Activated CD4-positive, alpha-beta T cell treated with anti-CD3 and anti-CD28 coated beads, Interleukin-2, amount 50 U/mL, for 24 hours (primary cell): ENCODE measurements around the gene INPP1.
"Not testable (repeated sequence)": the region's sequence is repeated elsewhere in the genome, so short reads cannot be mapped to it uniquely, and the experiment has no call there.

Experiments
- DNase-seq, 2 donors: peaks; one replicate each; pipeline ENCODE4 v3.0.0-alpha.2; 2020; ENCODE audit warnings: low read depth in 1 of 2, low spot score in 1 of 2

INPP1 gene

GRCh38 chr2:190333928-190334327 is 9.5 kb upstream of the INPP1 start:
- no peak for DNase-seq

- DNase-seq: no peak
Observed at GRCh38 chr2:190334479-190335224, 8.7 kb upstream of the INPP1 start.

- DNase-seq: no peak
Observed at GRCh38 chr2:190335225-190335559, 8.2 kb upstream of the INPP1 start.

- DNase-seq: not testable (repeated sequence)
Observed at GRCh38 chr2:190335584-190335983, 7.8 kb upstream of the INPP1 start.

- no peak for DNase-seq
Observed at GRCh38 chr2:190336420-190336819, 7.0 kb upstream of the INPP1 start.

- no peak for DNase-seq
Observed at GRCh38 chr2:190338453-190338852, 4.9 kb upstream of the INPP1 start.

GRCh38 chr2:190339394-190339793 is 4.0 kb upstream of the INPP1 start:
- no peak for DNase-seq

GRCh38 chr2:190340369-190340768 is 3.0 kb upstream of the INPP1 start:
- no peak for DNase-seq

GRCh38 chr2:190342611-190343010 is 778 bp upstream of the INPP1 start:
- DNase-seq: no peak

- DNase-seq: no peak
Observed at GRCh38 chr2:190343089-190343535, 277 bp upstream of the INPP1 start.

- DNase-seq: no peak
Observed at GRCh38 chr2:190344276-190344827, 963 bp downstream of the INPP1 start.

- DNase-seq: no peak
Observed at GRCh38 chr2:190350371-190350770, 7.0 kb downstream of the INPP1 start.

GRCh38 chr2:190351955-190352354 is 8.6 kb downstream of the INPP1 start:
- no peak for DNase-seq

- DNase-seq: no peak
Observed at GRCh38 chr2:190352668-190353536, 9.5 kb downstream of the INPP1 start.

- DNase-seq: no peak
Observed at GRCh38 chr2:190353537-190353899, 10.1 kb downstream of the INPP1 start.

- DNase-seq: no peak
Observed at GRCh38 chr2:190354003-190354690, 10.8 kb downstream of the INPP1 start.

- DNase-seq: no peak
Observed at GRCh38 chr2:190355968-190356644, 12.7 kb downstream of the INPP1 start.

- no peak for DNase-seq
Observed at GRCh38 chr2:190357600-190357999, 14.2 kb downstream of the INPP1 start.

- DNase-seq: not testable (repeated sequence)
Observed at GRCh38 chr2:190358655-190359448, 15.5 kb downstream of the INPP1 start.

GRCh38 chr2:190360561-190360960 is 17.2 kb downstream of the INPP1 start:
- DNase-seq: no peak
